ENCODE results near the gene EVX1. TPM values are rescaled to one million over a fixed set of nuclear protein-coding genes. Genes with fewer than 3 reads are reported as not detected.
A peak's percentile ranks its signal among the peaks of the same experiment; 100 is the strongest.

Gene EVX1
- total and polyA plus RNA-seq, 8 donors, result not detected

DNA sequence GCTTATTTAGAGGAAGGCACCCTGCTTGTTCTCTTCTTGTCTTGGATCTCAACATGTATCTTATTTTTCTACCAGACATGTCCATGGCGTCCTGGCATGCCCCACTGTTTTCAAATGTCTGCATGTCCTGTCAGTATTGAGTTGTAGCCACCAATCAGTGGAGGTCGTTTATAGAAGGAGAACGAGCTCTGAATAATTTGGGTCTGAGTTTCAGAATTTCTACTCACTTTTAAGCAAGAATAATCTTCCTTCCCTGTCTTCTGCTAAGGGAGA, 39.8 kb upstream of the EVX1 start:
- Histone ChIP-seq H3K27ac (no peak overlapping the region), H3K4me3 (no peak overlapping the region), H3K9me3 (no peaks in the 10 kb centered on the region), H3K4me1 (peaks cover 4 to 49% of the 10 kb centered on the region in 2 donors), H3K36me3 (no peaks in the 10 kb centered on the region), H3K27me3 (peaks cover 97 to 98% of the 10 kb centered on the region in 2 donors)
- intact Hi-C loops (cut with DNase I), result no loop called here
- no peak for DNase-seq
- no peak for ATAC-seq
- TF ChIP-seq, protein P1, sequence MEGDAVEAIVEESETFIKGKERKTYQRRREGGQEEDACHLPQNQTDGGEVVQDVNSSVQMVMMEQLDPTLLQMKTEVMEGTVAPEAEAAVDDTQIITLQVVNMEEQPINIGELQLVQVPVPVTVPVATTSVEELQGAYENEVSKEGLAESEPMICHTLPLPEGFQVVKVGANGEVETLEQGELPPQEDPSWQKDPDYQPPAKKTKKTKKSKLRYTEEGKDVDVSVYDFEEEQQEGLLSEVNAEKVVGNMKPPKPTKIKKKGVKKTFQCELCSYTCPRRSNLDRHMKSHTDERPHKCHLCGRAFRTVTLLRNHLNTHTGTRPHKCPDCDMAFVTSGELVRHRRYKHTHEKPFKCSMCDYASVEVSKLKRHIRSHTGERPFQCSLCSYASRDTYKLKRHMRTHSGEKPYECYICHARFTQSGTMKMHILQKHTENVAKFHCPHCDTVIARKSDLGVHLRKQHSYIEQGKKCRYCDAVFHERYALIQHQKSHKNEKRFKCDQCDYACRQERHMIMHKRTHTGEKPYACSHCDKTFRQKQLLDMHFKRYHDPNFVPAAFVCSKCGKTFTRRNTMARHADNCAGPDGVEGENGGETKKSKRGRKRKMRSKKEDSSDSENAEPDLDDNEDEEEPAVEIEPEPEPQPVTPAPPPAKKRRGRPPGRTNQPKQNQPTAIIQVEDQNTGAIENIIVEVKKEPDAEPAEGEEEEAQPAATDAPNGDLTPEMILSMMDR (IDR thresholded peaks at IDR 0.05), result no peak

- TF ChIP-seq, protein P1 (IDR thresholded peaks at IDR 0.05), result no peak
- Histone ChIP-seq H3K4me3 (no peak overlapping the region), H3K9me3 (no peaks in the 10 kb centered on the region), H3K27ac (no peak overlapping the region), H3K27me3 (peaks cover 96 to 98% of the 10 kb centered on the region in 2 donors), H3K36me3 (no peaks in the 10 kb centered on the region), H3K4me1 (peaks cover 4 to 49% of the 10 kb centered on the region in 2 donors)
- ATAC-seq (no peak), DNase-seq (peak in 1 of 4 donors; percentile 30)
- intact Hi-C loops (cut with DNase I), result no loop called here
Observed at GRCh38 chr7:27203365-27203953, 39.1 kb upstream of the EVX1 start.

DNA sequence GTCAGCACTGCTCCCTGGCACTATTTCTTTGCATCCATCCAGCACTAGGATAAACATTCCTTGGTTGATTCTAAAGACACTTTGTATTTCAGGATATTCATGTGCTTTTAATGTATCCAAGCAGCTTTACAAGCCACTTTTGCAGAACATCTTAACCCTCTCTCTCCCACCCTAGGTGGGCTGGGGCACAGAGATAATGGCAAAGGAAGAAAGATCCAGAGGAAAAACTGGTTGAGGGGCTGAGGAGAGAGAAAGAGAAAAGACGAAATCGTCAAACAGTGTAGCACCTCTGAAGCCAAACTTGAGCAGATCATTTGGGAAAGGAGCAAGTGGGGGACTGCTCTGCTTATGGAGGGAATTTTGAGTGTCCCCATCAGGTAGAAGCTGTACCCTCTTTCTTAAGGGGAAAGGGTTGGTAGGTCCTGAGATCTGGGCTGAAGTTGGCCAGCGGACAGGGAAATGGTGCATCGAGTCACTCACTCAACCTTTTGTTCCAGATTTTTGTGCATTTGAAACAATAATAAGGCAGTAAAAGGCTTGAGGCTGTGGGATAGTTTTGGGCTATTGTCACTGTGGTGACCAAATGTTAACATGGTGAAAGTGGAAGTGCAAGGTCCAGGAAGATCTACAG, 38.5 kb upstream of the EVX1 start:
- no peak overlapping the region for H3K4me3 ChIP-seq
- peaks cover 90 to 98% of the 10 kb centered on the region in 2 donors for H3K27me3 ChIP-seq
- H3K4me1 ChIP-seq, result peaks cover under 1 to 45% of the 10 kb centered on the region in 2 donors
- intact Hi-C loops (cut with DNase I), result no loop called here
- TF ChIP-seq, protein P1 (IDR thresholded peaks at IDR 0.05), result no peak
- H3K27ac ChIP-seq, result no peak overlapping the region
- H3K9me3 ChIP-seq, result no peaks in the 10 kb centered on the region
- no peak for ATAC-seq
- H3K36me3 ChIP-seq, result no peaks in the 10 kb centered on the region
- no peak for DNase-seq

GRCh38 chr7:27204851-27205322, 37.7 kb upstream of the EVX1 start:
- Histone ChIP-seq H3K9me3 (no peaks in the 10 kb centered on the region), H3K27me3 (peaks cover 93 to 99% of the 10 kb centered on the region in 2 donors), H3K4me1 (peaks cover 0 to 39% of the 10 kb centered on the region in 2 donors), H3K27ac (no peak overlapping the region), H3K4me3 (no peak overlapping the region), H3K36me3 (no peaks in the 10 kb centered on the region)
- TF ChIP-seq, protein P1 (IDR thresholded peaks at IDR 0.05), result no peak
- intact Hi-C loops (cut with DNase I), result loop anchor here in 1 of 2 donors (5.0 kb wide), 1 partner anchor 722 kb away; no protein-coding TSS in a partner anchor
- DNase-seq (peak in 1 of 4 donors; percentile 82), ATAC-seq (peak; percentile 10)

Measured in left lung (tissue), 10 donors.